Activated gamma-delta T cell treated with Interleukin-2 at 50 U/mL for 16 hours (primary cell): ENCODE results near the gene LYSMD1.

Source experiments
- DNase-seq: peaks from one replicate; pipeline ENCODE4 v3.0.0-alpha.2; 2020

The LYSMD1 gene

GRCh38 chr1:151135433-151136385 is 30.0 kb downstream of the LYSMD1 start:
- DNase-seq: no peak

GRCh38 chr1:151134991-151135390 is 30.7 kb downstream of the LYSMD1 start:
- DNase-seq: no peak

- no peak for DNase-seq
Measured at GRCh38 chr1:151134396-151134795, 31.3 kb downstream of the LYSMD1 start.

- no peak for DNase-seq
Measured at GRCh38 chr1:151133018-151133806, 32.5 kb downstream of the LYSMD1 start.

GRCh38 chr1:151132335-151133017 is 33.2 kb downstream of the LYSMD1 start:
- no peak for DNase-seq

GRCh38 chr1:151131701-151132334 is 33.9 kb downstream of the LYSMD1 start:
- no peak for DNase-seq

- peak; percentile 76 for DNase-seq
Measured at GRCh38 chr1:151130987-151131586, 34.6 kb downstream of the LYSMD1 start.

- DNase-seq: no peak
Measured at GRCh38 chr1:151128800-151129199, 36.9 kb downstream of the LYSMD1 start.

- DNase-seq: no peak
Measured at GRCh38 chr1:151124763-151125403, 40.8 kb downstream of the LYSMD1 start.

- no peak for DNase-seq
Measured at GRCh38 chr1:151113877-151114276, 51.8 kb downstream of the LYSMD1 start.
